ENCODE data around the gene EIF5AL1. TPM values are rescaled to one million over a fixed set of nuclear protein-coding genes. Genes with fewer than 3 reads are reported as not detected.

Gene EIF5AL1
- total RNA-seq, 1 experiment from 2014 or later: 0.39 TPM

DNA sequence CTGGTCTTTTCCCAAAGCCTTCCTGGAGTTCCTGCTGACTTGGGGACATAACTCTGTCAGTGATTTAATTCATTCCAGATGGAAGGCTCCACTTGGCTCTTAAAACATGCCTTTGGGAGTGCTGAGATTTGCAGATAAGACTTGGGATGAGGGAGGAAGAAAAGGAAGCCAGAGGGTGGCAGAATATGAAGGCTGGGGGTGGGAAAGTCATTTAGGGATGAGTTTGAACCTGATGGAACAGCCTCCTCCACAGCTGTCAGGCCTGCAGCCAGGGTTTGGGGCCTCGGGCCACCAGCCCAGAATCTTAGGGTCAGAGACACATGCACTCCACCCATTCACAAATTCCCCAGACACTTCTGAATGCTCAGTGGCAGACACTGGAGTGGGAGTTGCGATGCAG lies 28.4 kb upstream of the EIF5AL1 start:
- H2AFZ ChIP-seq (ENCODE audit: low read length): no peak overlapping the region
- TF ChIP-seq CTCF (conservative IDR thresholded peaks at IDR 0.05): no peak
- WGBS (ENCODE audit: extremely low coverage, insufficient read length, low lambda C conversion rate): no CpG with 5 or more reads among the region's 2 CpGs
- Mint-ChIP-seq H3K27ac (no peak overlapping the region), H3K36me3 (ENCODE audit: insufficient read depth in 1 of 3, low read depth in 3 of 3) (no peaks in the 10 kb centered on the region), H3K27me3 (ENCODE audit: low read depth) (peaks cover 16% of the 10 kb centered on the region), H3K4me1 (peaks cover 0 to 12% of the 10 kb centered on the region in 2 experiments), H3K4me3 (no peak overlapping the region), H3K9me3 (peaks cover 0 to 4% of the 10 kb centered on the region in 2 experiments; a peak in 1 of 5 replicates)
- H2BK20ac ChIP-seq (ENCODE audit: low read depth, low read length, poor library complexity, severe bottlenecking): no peak overlapping the region
- peak; percentile 8 for DNase-seq
- no peak overlapping the region for H3K56ac ChIP-seq (ENCODE audit: insufficient read length, low read depth, low read length)
- no peaks in the 10 kb centered on the region; the same call in 1 of the 2 replicates for H3K4me1 ChIP-seq (ENCODE audit: insufficient read depth, low read length)
- H3K79me1 ChIP-seq (ENCODE audit: insufficient read depth, low read depth, low read length, poor library complexity, severe bottlenecking): no peaks in the 10 kb centered on the region
- no peaks in the 10 kb centered on the region for H3K23me2 ChIP-seq (ENCODE audit: insufficient read length, low read depth, low read length, poor library complexity, severe bottlenecking)
- no peak overlapping the region for H3K14ac ChIP-seq (ENCODE audit: insufficient read depth, low read length)
- no peak overlapping the region for H3T11ph ChIP-seq (ENCODE audit: low read length)
- H3K27me3 ChIP-seq (ENCODE audit: insufficient read depth, low read length): no peaks in the 10 kb centered on the region
- no peaks in the 10 kb centered on the region for H4K20me1 ChIP-seq (ENCODE audit: control insufficient read depth, insufficient read depth, insufficient read length)
- H4K8ac ChIP-seq (replicated peaks; ENCODE audit: insufficient read length, low read depth, low read length): no peak overlapping the region
- no peak overlapping the region for H2BK15ac ChIP-seq (ENCODE audit: low read depth, low read length)
- H2BK5ac ChIP-seq (ENCODE audit: insufficient read length, low read length): no peak overlapping the region
- no peak overlapping the region for H2BK120ac ChIP-seq (ENCODE audit: low read depth, low read length, poor library complexity, severe bottlenecking)
- no peak overlapping the region for H3K9ac ChIP-seq (ENCODE audit: extremely low read depth, insufficient read length, low read length)
- H3K18ac ChIP-seq (ENCODE audit: insufficient read length, low read depth, low read length): no peak overlapping the region
- no peaks in the 10 kb centered on the region for H3K79me2 ChIP-seq (ENCODE audit: insufficient read depth, low read length)
- H4K91ac ChIP-seq (ENCODE audit: insufficient read length, low read depth, low read length): no peak overlapping the region
- H3K23ac ChIP-seq (ENCODE audit: insufficient read length, low read depth, low read length): no peak overlapping the region
- H3K4ac ChIP-seq (ENCODE audit: low read depth, low read length): no peak overlapping the region
- no peak overlapping the region for H2BK12ac ChIP-seq (ENCODE audit: insufficient read length, low read depth, low read length)
- no peak overlapping the region for H4K5ac ChIP-seq (ENCODE audit: insufficient read length, low read depth, low read length)
- H2AK5ac ChIP-seq (ENCODE audit: insufficient read length, low read length): no peak overlapping the region
- H3K27ac ChIP-seq (ENCODE audit: insufficient read length, low read depth, low read length): no peak overlapping the region
- H3K9me3 ChIP-seq (ENCODE audit: control insufficient read depth, low read depth, low read length): no peaks in the 10 kb centered on the region
- no peak overlapping the region for H3K4me2 ChIP-seq (ENCODE audit: insufficient read depth, insufficient read length, low read length)
